Measurements from ENCODE around the gene WNT8A. TPM values are rescaled to one million over a fixed set of nuclear protein-coding genes. Genes with fewer than 3 reads are reported as not detected.
"Not testable (repeated sequence)": the region's sequence is repeated elsewhere in the genome, so short reads cannot be mapped to it uniquely, and the experiment has no call there.

Gene WNT8A
- total and polyA plus RNA-seq, 2 donors: 0.05 to 0.09 TPM

GRCh38 chr5:138053554-138053953 is 30.3 kb upstream of the WNT8A start:
- Histone ChIP-seq H3K4me1 (ENCODE audit: control insufficient read depth in 2 of 2, insufficient read depth in 2 of 2, low read length in 2 of 2) (no peaks in the 10 kb centered on the region), H3K27ac (ENCODE audit: low read depth in 1 of 2, low read length in 1 of 2) (no peak overlapping the region), H3K4me3 (ENCODE audit: low read length in 2 of 2) (no peak overlapping the region), H3K27me3 (ENCODE audit: control insufficient read depth in 2 of 2, insufficient read depth in 1 of 2, low read length in 1 of 2) (peaks cover 0 to 3% of the 10 kb centered on the region in 2 donors), H3K9me3 (ENCODE audit: control insufficient read depth in 2 of 2, insufficient read depth in 1 of 2, low read length in 1 of 2) (no peaks in the 10 kb centered on the region), H3K36me3 (ENCODE audit: control insufficient read depth in 2 of 2, insufficient read depth in 2 of 2, low read length in 1 of 2) (no peaks in the 10 kb centered on the region)
- DNase-seq (ENCODE audit: low read depth in 6 of 9, low spot score in 9 of 9): no peak
- 95% methylated on average over 3 of the region's 3 CpGs for WGBS

GRCh38 chr5:138054206-138054605 is 29.6 kb upstream of the WNT8A start:
- no peak for DNase-seq (ENCODE audit: low read depth in 6 of 9, low spot score in 9 of 9)
- 59% methylated on average over 3 of the region's 3 CpGs for WGBS
- peaks cover 0 to 3% of the 10 kb centered on the region in 2 donors for H3K27me3 ChIP-seq (ENCODE audit: control insufficient read depth in 2 of 2, insufficient read depth in 1 of 2, low read length in 1 of 2)
- no peak overlapping the region for H3K27ac ChIP-seq (ENCODE audit: low read depth in 1 of 2, low read length in 1 of 2)
- no peaks in the 10 kb centered on the region for H3K9me3 ChIP-seq (ENCODE audit: control insufficient read depth in 2 of 2, insufficient read depth in 1 of 2, low read length in 1 of 2)
- no peaks in the 10 kb centered on the region for H3K36me3 ChIP-seq (ENCODE audit: control insufficient read depth in 2 of 2, insufficient read depth in 2 of 2, low read length in 1 of 2)
- H3K4me1 ChIP-seq (ENCODE audit: control insufficient read depth in 2 of 2, insufficient read depth in 2 of 2, low read length in 2 of 2): no peaks in the 10 kb centered on the region
- H3K4me3 ChIP-seq (ENCODE audit: low read length in 2 of 2): no peak overlapping the region

- no peaks in the 10 kb centered on the region for H3K4me1 ChIP-seq (ENCODE audit: control insufficient read depth in 2 of 2, insufficient read depth in 2 of 2, low read length in 2 of 2)
- 65% methylated on average over 13 of the region's 13 CpGs for WGBS
- no peaks in the 10 kb centered on the region for H3K9me3 ChIP-seq (ENCODE audit: control insufficient read depth in 2 of 2, insufficient read depth in 1 of 2, low read length in 1 of 2)
- no peak overlapping the region for H3K4me3 ChIP-seq (ENCODE audit: low read length in 2 of 2)
- no peaks in the 10 kb centered on the region for H3K36me3 ChIP-seq (ENCODE audit: control insufficient read depth in 2 of 2, insufficient read depth in 2 of 2, low read length in 1 of 2)
- H3K27me3 ChIP-seq (ENCODE audit: control insufficient read depth in 2 of 2, insufficient read depth in 1 of 2, low read length in 1 of 2): peaks cover 0 to 3% of the 10 kb centered on the region in 2 donors
- no peak for DNase-seq (ENCODE audit: low read depth in 6 of 9, low spot score in 9 of 9)
- H3K27ac ChIP-seq (ENCODE audit: low read depth in 1 of 2, low read length in 1 of 2): no peak overlapping the region
Observed at GRCh38 chr5:138054847-138055558, 28.8 kb upstream of the WNT8A start.

- no peaks in the 10 kb centered on the region for H3K9me3 ChIP-seq (ENCODE audit: control insufficient read depth in 2 of 2, insufficient read depth in 1 of 2, low read length in 1 of 2)
- DNase-seq (ENCODE audit: low read depth in 6 of 9, low spot score in 9 of 9): no peak
- no peak overlapping the region for H3K4me3 ChIP-seq (ENCODE audit: low read length in 2 of 2)
- H3K36me3 ChIP-seq (ENCODE audit: control insufficient read depth in 2 of 2, insufficient read depth in 2 of 2, low read length in 1 of 2): no peaks in the 10 kb centered on the region
- H3K27me3 ChIP-seq (ENCODE audit: control insufficient read depth in 2 of 2, insufficient read depth in 1 of 2, low read length in 1 of 2): no peaks in the 10 kb centered on the region
- no peaks in the 10 kb centered on the region for H3K4me1 ChIP-seq (ENCODE audit: control insufficient read depth in 2 of 2, insufficient read depth in 2 of 2, low read length in 2 of 2)
- no peak overlapping the region for H3K27ac ChIP-seq (ENCODE audit: low read depth in 1 of 2, low read length in 1 of 2)
Observed at GRCh38 chr5:138064526-138064925, 19.3 kb upstream of the WNT8A start.

- DNase-seq (ENCODE audit: low read depth in 6 of 9, low spot score in 9 of 9): no peak
- H3K9me3 ChIP-seq (ENCODE audit: control insufficient read depth in 2 of 2, insufficient read depth in 1 of 2, low read length in 1 of 2): no peaks in the 10 kb centered on the region
- WGBS: 94% methylated on average over 5 of the region's 5 CpGs
Observed at GRCh38 chr5:138065102-138065501, 18.7 kb upstream of the WNT8A start.

GRCh38 chr5:138067945-138068344 is 15.9 kb upstream of the WNT8A start:
- WGBS: 95% methylated on average over 8 of the region's 8 CpGs
- Histone ChIP-seq H3K27me3 (ENCODE audit: control insufficient read depth in 2 of 2, insufficient read depth in 1 of 2, low read length in 1 of 2) (no peaks in the 10 kb centered on the region), H3K4me1 (ENCODE audit: control insufficient read depth in 2 of 2, insufficient read depth in 2 of 2, low read length in 2 of 2) (no peaks in the 10 kb centered on the region), H3K27ac (ENCODE audit: low read depth in 1 of 2, low read length in 1 of 2) (no peak overlapping the region), H3K36me3 (ENCODE audit: control insufficient read depth in 2 of 2, insufficient read depth in 2 of 2, low read length in 1 of 2) (no peaks in the 10 kb centered on the region), H3K9me3 (ENCODE audit: control insufficient read depth in 2 of 2, insufficient read depth in 1 of 2, low read length in 1 of 2) (no peaks in the 10 kb centered on the region), H3K4me3 (ENCODE audit: low read length in 2 of 2) (no peak overlapping the region)
- no peak for DNase-seq (ENCODE audit: low read depth in 6 of 9, low spot score in 9 of 9)

More at GRCh38 chr5:138065102-138065501, 18.7 kb upstream of the WNT8A start:
- Histone ChIP-seq H3K4me3 (ENCODE audit: low read length in 2 of 2) (no peak overlapping the region), H3K27me3 (ENCODE audit: control insufficient read depth in 2 of 2, insufficient read depth in 1 of 2, low read length in 1 of 2) (no peaks in the 10 kb centered on the region), H3K27ac (ENCODE audit: low read depth in 1 of 2, low read length in 1 of 2) (no peak overlapping the region), H3K4me1 (ENCODE audit: control insufficient read depth in 2 of 2, insufficient read depth in 2 of 2, low read length in 2 of 2) (no peaks in the 10 kb centered on the region), H3K36me3 (ENCODE audit: control insufficient read depth in 2 of 2, insufficient read depth in 2 of 2, low read length in 1 of 2) (no peaks in the 10 kb centered on the region)

GRCh38 chr5:138068742-138069600 is 14.9 kb upstream of the WNT8A start:
- Histone ChIP-seq H3K36me3 (ENCODE audit: control insufficient read depth in 2 of 2, insufficient read depth in 2 of 2, low read length in 1 of 2) (no peaks in the 10 kb centered on the region), H3K9me3 (ENCODE audit: control insufficient read depth in 2 of 2, insufficient read depth in 1 of 2, low read length in 1 of 2) (no peaks in the 10 kb centered on the region), H3K27ac (ENCODE audit: low read depth in 1 of 2, low read length in 1 of 2) (no peak overlapping the region), H3K27me3 (ENCODE audit: control insufficient read depth in 2 of 2, insufficient read depth in 1 of 2, low read length in 1 of 2) (no peaks in the 10 kb centered on the region), H3K4me3 (ENCODE audit: low read length in 2 of 2) (no peak overlapping the region), H3K4me1 (ENCODE audit: control insufficient read depth in 2 of 2, insufficient read depth in 2 of 2, low read length in 2 of 2) (no peaks in the 10 kb centered on the region)
- 23% methylated on average over 6 of the region's 6 CpGs for WGBS
- DNase-seq (ENCODE audit: low read depth in 6 of 9, low spot score in 9 of 9): peak in 6 of 9 donors; percentile 21 to 72 (median 44)

- H3K4me3 ChIP-seq (ENCODE audit: low read length in 2 of 2); DNase-seq (ENCODE audit: low read depth in 6 of 9, low spot score in 9 of 9); H3K36me3 ChIP-seq (ENCODE audit: control insufficient read depth in 2 of 2, insufficient read depth in 2 of 2, low read length in 1 of 2); H3K9me3 ChIP-seq (ENCODE audit: control insufficient read depth in 2 of 2, insufficient read depth in 1 of 2, low read length in 1 of 2); H3K4me1 ChIP-seq (ENCODE audit: control insufficient read depth in 2 of 2, insufficient read depth in 2 of 2, low read length in 2 of 2); H3K27ac ChIP-seq (ENCODE audit: low read depth in 1 of 2, low read length in 1 of 2); H3K27me3 ChIP-seq (ENCODE audit: control insufficient read depth in 2 of 2, insufficient read depth in 1 of 2, low read length in 1 of 2): not testable (repeated sequence)
- 94% methylated on average over 32 of the region's 32 CpGs for WGBS
Observed at GRCh38 chr5:138070026-138070425, 13.8 kb upstream of the WNT8A start.

GRCh38 chr5:138077064-138077696 is 6.7 kb upstream of the WNT8A start:
- Histone ChIP-seq H3K36me3 (ENCODE audit: control insufficient read depth in 2 of 2, insufficient read depth in 2 of 2, low read length in 1 of 2) (no peaks in the 10 kb centered on the region), H3K27me3 (ENCODE audit: control insufficient read depth in 2 of 2, insufficient read depth in 1 of 2, low read length in 1 of 2) (no peaks in the 10 kb centered on the region), H3K27ac (ENCODE audit: low read depth in 1 of 2, low read length in 1 of 2) (no peak overlapping the region), H3K9me3 (ENCODE audit: control insufficient read depth in 2 of 2, insufficient read depth in 1 of 2, low read length in 1 of 2) (no peaks in the 10 kb centered on the region), H3K4me1 (ENCODE audit: control insufficient read depth in 2 of 2, insufficient read depth in 2 of 2, low read length in 2 of 2) (peaks cover 5 to 15% of the 10 kb centered on the region in 2 donors), H3K4me3 (ENCODE audit: low read length in 2 of 2) (no peak overlapping the region)
- 43% methylated on average over 5 of the region's 5 CpGs for WGBS
- peak in 5 of 9 donors; percentile 26 to 64 (median 44) for DNase-seq (ENCODE audit: low read depth in 6 of 9, low spot score in 9 of 9)

All from thymus (tissue), 11 donors.